ENCODE measurements around the gene HOXB3.

DNA sequence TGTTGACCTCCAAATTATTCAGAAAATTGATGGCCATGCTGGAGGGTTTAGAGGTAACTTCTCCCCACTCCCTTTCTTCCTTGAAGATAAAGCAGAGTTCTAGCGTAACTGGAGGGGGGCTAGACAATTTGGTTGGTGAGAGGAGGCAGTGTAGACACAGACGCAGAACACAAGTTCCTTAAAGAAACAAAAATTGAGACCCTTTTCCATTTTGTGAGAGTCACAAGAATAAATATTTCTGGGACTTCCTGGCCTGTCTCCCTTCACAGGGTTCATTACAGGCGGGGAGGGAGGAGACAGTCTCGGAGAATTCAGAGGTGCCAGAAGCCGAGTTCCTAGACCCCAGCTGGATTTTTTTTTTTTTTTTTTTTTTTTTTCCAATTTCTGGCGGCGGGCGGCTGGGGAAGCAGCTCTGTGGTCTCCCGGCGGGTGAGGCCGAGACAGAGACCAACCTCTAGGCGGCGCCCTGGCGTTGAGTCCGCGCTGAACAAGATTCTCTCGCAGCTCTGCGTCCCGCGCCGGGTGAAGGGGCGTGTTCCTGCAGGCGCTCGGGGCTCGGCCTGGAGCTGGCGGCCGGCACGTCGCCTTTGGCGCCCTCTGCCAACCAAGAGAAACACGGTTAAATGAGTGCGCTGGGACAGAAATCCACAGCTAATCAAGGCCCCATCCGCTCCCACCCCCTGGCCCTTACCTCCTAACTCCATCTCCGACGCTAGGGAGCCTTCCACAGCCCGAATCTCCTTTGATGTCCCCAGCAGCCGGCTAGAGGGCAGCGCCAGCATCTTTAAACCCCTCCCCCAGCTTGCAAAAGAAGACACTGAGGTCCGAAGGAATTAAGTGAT is 46.4 kb upstream of the HOXB3 start:
- TF ChIP-seq, protein P1, sequence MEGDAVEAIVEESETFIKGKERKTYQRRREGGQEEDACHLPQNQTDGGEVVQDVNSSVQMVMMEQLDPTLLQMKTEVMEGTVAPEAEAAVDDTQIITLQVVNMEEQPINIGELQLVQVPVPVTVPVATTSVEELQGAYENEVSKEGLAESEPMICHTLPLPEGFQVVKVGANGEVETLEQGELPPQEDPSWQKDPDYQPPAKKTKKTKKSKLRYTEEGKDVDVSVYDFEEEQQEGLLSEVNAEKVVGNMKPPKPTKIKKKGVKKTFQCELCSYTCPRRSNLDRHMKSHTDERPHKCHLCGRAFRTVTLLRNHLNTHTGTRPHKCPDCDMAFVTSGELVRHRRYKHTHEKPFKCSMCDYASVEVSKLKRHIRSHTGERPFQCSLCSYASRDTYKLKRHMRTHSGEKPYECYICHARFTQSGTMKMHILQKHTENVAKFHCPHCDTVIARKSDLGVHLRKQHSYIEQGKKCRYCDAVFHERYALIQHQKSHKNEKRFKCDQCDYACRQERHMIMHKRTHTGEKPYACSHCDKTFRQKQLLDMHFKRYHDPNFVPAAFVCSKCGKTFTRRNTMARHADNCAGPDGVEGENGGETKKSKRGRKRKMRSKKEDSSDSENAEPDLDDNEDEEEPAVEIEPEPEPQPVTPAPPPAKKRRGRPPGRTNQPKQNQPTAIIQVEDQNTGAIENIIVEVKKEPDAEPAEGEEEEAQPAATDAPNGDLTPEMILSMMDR (conservative IDR thresholded peaks at IDR 0.05 in 1 of 2, IDR thresholded peaks at IDR 0.05 in 1 of 2; ENCODE audit: extremely low read depth in 1 of 2, insufficient read depth in 1 of 2, low read depth in 1 of 2, low read length in 2 of 2), result peak; percentile 21 to 58
- TF ChIP-seq EZH2 (IDR thresholded peaks at IDR 0.05; ENCODE audit: borderline replicate concordance, low read length), result no peak

All from mammary epithelial cell (primary cell).